Adrenal gland (tissue), 5 donors: ENCODE results near the gene MYCBP2.

Source experiments
- POLR2A ChIP-seq, 2 donors: fragments of 450-650 bp; IDR thresholded peaks; one replicate each; pipeline ENCODE4 v1.6.1; 2017; ENCODE audit warnings: antibody characterized with exemption in 2 of 2, mild to moderate bottlenecking in 2 of 2, moderate library complexity in 1 of 2
- TF ChIP-seq, protein P1 (sequence below), 6 experiments: fragments of 450-650 bp in 4 of 6; fragments of 200-600 bp in 2 of 6; sonication (generic) in 1 of 6; IDR thresholded peaks; 1 replicate in 5 of 6; 2 replicates in 1 of 6; pipeline versions ENCODE4 v1.5.1 to v1.8.0; 2016 to 2021; ENCODE audit warnings: antibody characterized with exemption in 6 of 6, mild to moderate bottlenecking in 2 of 6, moderate library complexity in 1 of 6
- donor health status: DM: no; HTN: no; CAD: no.

DNA sequence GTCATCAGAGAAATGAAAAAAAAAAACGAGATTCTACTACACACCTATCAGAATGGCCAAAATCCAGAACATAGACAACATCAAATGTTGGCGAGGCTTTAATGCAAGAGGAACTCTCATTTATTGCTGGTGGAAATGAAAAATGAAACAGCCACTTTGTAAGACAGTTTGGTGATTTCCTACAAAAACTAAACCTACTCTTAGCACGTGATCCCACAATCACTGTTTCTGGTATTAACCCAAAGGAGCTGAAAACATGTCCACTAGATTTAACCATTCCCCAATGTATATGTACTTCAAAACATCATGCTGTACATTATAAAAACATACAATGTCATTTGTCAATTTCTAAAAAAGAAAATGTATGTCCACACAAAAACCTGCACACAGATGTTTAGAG lies 13.0 kb downstream of the MYCBP2 start:
- no peak for TF ChIP-seq POLR2A (IDR thresholded peaks at IDR 0.05)
- TF ChIP-seq, protein P1, sequence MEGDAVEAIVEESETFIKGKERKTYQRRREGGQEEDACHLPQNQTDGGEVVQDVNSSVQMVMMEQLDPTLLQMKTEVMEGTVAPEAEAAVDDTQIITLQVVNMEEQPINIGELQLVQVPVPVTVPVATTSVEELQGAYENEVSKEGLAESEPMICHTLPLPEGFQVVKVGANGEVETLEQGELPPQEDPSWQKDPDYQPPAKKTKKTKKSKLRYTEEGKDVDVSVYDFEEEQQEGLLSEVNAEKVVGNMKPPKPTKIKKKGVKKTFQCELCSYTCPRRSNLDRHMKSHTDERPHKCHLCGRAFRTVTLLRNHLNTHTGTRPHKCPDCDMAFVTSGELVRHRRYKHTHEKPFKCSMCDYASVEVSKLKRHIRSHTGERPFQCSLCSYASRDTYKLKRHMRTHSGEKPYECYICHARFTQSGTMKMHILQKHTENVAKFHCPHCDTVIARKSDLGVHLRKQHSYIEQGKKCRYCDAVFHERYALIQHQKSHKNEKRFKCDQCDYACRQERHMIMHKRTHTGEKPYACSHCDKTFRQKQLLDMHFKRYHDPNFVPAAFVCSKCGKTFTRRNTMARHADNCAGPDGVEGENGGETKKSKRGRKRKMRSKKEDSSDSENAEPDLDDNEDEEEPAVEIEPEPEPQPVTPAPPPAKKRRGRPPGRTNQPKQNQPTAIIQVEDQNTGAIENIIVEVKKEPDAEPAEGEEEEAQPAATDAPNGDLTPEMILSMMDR (IDR thresholded peaks at IDR 0.05), result no peak
